Measurements from ENCODE around the gene CPPED1.
"Not testable (repeated sequence)": the region's sequence is repeated elsewhere in the genome, so short reads cannot be mapped to it uniquely, and the experiment has no call there.

CPPED1 gene

GRCh38 chr16:12803203-12804093, at the start of gene CPPED1:
Gene CPPED1 (minus strand): TSS chr16:12803887. CDS start chr16:12803776, 111 bp downstream.
- no peak for FAIRE-seq

- no peak for FAIRE-seq
These were observed 46.5 kb upstream of the CPPED1 start for GRCh38 chr16:12850186-12850585.

GRCh38 chr16:12846592-12846991, 42.9 kb upstream of the CPPED1 start:
- no peak for FAIRE-seq

GRCh38 chr16:12845282-12845681, 41.6 kb upstream of the CPPED1 start:
- no peak for FAIRE-seq

GRCh38 chr16:12837756-12838155, 34.1 kb upstream of the CPPED1 start:
- FAIRE-seq = no peak

GRCh38 chr16:12837291-12837690, 33.6 kb upstream of the CPPED1 start:
- FAIRE-seq = no peak

- no peak for FAIRE-seq
These were observed 30.2 kb upstream of the CPPED1 start for GRCh38 chr16:12833926-12834325.

- FAIRE-seq = no peak
These were observed 25.6 kb upstream of the CPPED1 start for GRCh38 chr16:12829096-12829888.

- FAIRE-seq = no peak
These were observed 24.5 kb upstream of the CPPED1 start for GRCh38 chr16:12828206-12828605.

GRCh38 chr16:12826559-12826958, 22.9 kb upstream of the CPPED1 start:
- no peak for FAIRE-seq

GRCh38 chr16:12819126-12820117, 15.7 kb upstream of the CPPED1 start:
- no peak for FAIRE-seq

GRCh38 chr16:12818326-12818725, 14.6 kb upstream of the CPPED1 start:
- no peak for FAIRE-seq

- not testable (repeated sequence) for FAIRE-seq
These were observed 13.1 kb upstream of the CPPED1 start for GRCh38 chr16:12816791-12817214.

- FAIRE-seq = no peak
These were observed 11.7 kb upstream of the CPPED1 start for GRCh38 chr16:12815361-12815760.

GRCh38 chr16:12813734-12814133, 10.0 kb upstream of the CPPED1 start:
- not testable (repeated sequence) for FAIRE-seq

- not testable (repeated sequence) for FAIRE-seq
These were observed 9.6 kb upstream of the CPPED1 start for GRCh38 chr16:12813321-12813720.

GRCh38 chr16:12811441-12812383, 8.0 kb upstream of the CPPED1 start:
- FAIRE-seq = no peak

GRCh38 chr16:12805066-12805465, 1.4 kb upstream of the CPPED1 start:
- FAIRE-seq = no peak

- no peak for FAIRE-seq
These were observed 708 bp upstream of the CPPED1 start for GRCh38 chr16:12804395-12804794.

GRCh38 chr16:12802661-12803060, 1.0 kb downstream of the CPPED1 start:
- no peak for FAIRE-seq

GRCh38 chr16:12802048-12802447, 1.6 kb downstream of the CPPED1 start:
- no peak for FAIRE-seq
